ENCODE results near the gene PLK2.

The PLK2 gene

DNA sequence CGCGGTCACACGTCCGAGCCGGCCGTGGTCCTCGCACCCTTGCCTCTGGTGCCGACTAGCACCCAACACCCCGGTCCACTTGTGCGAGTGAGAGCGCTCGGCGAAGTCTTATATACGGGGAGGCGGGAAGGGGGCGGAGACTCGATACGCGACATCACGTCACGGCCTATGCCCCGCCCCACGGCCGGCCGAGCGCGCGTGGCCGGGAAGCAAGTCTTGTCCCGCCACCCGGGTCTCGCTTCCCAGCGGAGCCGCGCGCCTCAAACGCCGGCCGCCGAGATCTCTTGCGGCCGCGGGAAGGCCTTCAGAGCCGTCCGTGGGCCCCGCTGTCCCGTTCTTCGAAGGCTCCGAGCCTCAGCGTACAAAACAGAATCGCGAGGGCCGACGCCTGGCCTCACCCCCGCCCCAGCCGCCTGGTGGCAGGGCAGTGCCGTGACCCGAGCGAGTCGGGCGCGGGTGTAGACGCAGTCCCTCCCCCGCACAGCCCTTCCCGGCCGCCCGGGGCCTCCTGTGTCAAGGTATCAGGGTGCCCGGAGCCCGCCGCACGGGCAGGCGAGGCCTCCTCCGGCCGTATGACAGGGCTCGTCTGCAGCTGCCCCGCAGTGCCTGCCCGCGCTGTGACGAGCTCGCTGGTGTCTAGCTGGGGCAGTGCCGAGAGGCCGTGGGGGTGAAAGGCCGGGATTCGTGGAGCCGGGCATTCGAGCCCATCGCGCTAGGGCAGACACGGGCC lies at the start of gene PLK2:
Gene PLK2, minus strand, starts transcription at position 85 of the 730 bp plus-strand sequence. CDS start 127 bp downstream, outside the sequence.
- peak; percentile 41 for DNase-seq

DNA sequence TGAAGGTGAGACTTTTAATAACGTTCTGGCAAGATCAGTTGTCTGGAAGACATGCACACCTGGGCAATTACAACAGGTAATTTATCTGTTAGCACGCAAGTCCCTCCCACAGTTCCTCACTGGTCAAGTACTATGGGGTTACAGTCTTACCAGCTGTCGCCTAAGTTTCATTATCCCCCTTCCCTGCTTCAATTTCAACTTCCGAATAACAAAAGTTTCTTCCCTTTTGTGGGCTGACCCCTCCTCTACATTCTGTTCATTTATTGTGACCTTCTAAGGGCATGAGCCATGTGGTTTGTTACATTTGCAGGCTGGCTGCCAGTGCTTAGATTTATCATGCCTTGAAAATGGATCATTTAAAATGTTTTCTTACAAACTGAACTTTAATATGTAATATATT lies 47.8 kb upstream of the PLK2 start:
- DNase-seq, result no peak

DNA sequence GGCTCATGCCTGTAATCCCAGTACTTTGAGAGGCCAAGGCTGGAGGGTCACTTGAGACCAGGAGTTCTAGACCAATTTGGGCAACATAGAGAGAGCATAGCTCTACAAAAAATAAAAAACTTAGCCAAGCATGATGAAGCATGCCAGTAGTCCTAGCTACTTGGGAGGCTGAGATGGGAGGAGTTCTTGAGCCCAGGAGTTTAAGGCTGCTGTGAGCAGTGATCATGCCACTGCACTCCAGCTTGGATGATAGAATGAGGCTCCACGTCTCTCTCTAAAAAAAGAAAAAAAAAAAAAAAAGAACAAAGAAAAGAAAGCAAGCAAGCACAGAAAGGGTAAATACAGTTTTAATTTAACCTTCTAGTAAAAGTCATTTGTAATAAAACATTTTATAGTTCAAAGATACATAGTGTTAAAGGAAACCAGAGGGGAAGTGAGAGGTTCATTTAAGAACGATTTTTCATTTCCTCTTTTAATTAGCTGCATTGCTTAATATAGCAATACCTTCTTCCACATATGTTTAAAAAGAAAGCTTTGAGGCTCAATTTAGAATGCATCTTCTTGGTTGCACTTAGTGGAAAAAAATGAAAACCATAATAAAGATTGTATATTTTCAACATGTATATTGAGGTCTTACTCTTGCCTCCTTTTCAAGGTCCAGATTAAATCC lies 46.2 kb upstream of the PLK2 start:
- DNase-seq, result no peak

DNA sequence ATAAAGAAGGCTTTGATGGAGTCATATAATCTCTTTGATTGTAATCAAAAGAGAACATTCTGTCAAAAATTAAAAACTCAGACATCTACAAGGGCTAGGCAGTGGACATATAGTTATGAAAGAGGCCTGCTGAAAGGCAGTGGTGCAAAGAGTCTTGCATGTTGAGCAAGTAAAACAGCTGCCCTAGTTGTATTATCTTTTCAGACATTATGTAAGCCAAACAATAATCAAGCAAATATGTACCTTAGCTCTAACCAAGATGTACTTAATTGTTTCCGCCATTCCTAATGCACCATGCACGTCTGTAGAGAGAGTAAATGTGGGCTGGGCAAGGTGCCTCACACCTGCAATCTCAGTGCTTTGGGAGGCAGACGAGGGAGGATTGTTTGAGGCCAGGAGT lies 45.6 kb upstream of the PLK2 start:
- DNase-seq, result no peak

DNA sequence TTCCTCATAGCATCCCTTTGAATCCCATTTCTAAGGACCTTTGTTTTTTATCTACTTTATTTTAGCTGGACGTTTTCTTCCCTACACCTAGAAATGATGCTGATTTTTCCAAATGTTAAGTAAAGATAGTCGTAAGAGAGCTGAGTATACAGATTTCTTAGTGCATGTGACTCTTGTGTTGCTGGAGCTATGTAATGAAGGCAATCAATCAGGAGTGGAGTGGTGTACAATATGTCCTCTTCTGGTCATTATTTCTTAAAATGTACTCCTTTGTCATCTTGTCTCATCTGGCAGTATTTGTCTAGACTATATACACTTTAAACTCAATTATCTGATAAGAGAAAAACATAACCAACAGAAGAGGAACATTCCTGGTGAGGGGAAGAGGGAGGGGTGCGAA lies 44.9 kb upstream of the PLK2 start:
- DNase-seq, result no peak

DNA sequence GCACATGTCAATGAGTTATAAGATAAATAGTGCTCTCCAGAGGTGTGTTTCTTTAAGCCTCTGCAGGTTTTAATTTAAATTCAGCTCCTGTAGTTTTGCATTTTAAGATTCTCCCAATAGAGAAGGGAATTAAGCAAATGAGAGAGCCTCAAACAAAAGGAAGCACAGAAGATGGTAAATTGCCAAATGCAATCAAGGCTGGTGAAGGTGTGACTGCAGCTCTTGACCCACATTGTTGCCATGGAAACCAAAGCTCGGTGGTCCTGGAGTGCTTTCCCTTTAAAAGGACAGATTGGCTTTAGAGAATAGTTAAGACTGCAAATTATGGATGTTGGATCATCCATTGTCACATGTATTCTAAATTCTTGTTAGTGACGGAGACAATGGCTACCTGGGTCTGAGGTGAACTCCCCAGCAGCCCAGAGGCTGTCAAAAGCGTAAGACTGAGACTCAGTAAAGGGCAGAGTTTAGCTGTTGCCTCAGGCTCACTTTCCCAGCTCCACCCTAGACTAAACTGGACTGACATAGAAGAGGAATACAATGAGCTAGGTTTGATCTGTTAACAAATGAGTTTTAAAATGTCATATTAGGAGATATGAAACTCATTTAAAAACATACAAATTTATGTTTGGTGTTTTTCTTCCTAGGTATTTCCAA lies 43.6 kb upstream of the PLK2 start:
- no peak for DNase-seq

DNA sequence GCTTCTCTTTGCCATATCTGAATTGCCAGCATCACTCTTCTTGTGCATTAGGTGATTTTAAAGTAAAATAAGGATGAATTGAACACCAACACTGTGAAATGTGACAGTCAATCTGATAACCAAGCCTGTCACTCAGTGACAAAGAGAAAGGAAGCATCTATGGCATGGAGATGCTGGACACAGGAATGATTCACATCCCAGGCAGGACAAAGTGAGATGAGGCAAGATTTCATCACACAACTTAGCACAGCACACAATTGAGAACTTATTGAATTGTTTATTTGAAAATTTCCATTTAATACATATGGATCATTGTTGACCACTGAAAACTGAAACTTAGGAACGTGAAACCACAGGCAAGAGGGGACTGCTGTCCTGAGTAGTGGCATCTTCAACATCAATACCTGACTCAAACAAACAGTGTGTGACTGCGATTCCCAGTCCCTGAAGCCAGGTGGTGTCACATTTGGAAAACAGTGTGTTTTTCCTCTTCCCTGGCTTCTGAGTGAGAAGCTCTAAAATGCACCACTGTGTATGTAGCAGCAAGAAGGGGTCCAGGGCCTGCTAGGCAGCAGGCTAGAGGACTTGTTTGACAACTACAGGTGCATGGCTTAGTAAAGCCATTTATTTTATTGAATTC lies 42.0 kb upstream of the PLK2 start:
- no peak for DNase-seq

DNA sequence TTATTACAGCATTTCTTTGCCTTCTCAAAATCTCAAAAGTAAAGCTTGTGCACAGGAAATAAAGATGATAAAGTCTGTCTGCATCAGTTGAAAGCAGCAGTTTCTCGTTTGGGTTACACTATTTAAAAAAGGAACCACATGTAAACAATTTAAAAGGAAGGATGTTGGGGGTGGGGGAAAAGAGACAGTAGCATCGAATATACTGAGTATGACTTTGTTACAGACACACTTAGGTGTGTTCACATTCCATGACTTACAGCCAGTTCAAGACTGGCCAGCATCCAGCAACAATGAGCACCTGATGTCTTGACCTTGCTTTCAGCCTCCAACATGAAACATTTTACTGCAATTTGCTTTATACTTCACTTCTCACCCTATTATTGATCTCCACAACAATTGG lies 40.1 kb upstream of the PLK2 start:
- no peak for DNase-seq

DNA sequence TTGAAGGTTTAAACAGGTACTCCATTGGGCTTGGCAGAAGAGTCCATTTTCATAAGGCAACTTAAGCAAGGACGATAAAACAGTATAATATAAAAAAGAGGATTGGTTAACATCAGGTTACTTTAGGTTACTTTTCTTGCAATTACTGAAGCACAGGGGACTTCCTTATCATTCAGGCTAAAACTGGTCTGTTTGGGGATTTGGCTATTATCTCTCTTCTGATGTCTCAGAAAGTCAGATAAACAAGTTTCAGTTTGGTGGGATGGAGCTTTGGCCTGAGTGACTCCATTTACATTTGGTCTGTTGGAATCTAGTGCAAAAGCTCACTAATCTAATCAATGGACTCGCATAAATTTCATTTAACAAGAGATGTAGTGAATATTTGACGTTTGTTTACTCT lies 39.3 kb upstream of the PLK2 start:
- DNase-seq, result no peak

DNA sequence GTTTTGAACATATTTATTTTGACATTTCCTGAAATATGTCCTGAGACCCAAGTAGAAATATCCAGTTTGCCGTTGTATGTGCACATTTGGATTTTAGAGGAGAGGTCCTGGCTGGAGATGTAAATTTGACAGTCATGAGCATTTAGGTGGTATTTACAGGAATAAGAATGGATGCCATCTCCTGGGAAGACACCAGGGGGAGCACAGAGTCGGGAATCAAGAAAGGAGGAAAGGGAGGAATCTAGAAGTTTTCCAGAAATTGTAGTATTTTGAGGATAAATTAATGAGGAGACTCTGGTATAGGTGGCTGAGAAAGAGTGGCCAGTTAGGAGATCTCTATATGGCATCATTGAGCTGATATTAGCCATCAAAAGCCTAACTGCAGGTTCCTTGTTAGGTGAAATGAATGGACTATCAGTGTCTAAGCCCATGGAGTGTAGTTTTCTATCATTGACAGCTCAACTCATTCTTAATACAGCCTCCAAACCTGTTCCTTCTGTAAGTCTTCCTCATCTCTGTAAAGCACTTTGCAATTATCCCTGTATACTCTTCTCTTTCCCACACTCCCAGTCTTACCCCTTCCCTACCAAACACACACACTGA lies 38.6 kb upstream of the PLK2 start:
- DNase-seq, result peak; percentile 5

DNA sequence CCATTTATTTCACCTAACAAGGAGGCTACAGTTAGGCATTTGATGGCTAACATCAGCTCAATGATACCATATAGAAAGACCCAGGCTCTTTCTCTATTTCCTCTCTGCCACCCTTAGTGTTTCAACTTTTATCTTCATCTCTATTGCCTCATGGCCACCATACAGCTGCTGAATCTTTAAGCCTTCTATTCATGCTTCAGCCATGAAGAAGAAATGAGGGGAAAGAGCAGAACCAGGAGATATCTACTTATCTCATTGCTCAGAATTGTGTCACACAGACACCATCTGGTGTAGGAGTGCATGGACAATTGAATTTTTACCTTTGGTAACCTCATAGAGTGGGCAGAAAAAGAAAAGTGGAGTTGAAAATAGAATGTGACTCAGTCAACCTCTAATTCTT lies 38.0 kb upstream of the PLK2 start:
- DNase-seq, result no peak

DNA sequence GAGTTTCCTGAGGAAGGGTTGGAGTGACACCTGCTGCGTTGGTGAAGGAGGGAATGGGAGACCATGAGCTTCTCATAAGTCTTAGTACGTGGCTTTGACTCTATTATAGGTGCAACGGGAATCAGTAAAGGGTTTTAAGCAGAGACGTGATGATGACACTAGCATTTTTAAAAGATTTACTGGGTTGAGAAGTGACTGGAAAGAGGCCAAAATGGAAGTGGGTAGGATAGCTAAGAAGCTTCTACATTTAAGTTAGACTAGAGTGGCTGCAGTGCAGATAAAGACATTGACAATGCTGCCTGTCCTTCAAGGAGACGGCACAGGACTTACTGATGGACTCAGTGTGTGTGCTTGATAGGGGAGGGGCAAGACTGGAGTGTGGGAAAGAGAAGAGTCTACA lies 37.5 kb upstream of the PLK2 start:
- DNase-seq, result no peak

DNA sequence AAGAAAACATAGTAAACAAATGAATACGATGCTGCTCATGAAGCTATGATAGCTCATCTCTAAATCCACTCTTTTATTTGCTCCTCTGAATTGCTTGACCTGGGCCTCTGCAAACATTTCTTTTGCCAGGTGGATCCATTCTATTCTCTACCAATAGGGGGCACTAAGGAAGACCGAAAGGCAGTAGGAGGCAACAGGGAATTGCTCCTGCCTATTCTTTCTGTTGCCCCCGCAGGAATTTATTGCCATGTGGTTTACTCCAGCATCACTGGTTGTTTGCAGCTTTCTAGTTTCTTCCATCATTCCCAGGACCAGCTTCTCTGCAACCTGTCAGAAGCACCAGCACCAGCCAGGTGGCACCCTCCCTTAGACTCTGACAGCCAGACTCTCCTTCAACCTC lies 36.6 kb upstream of the PLK2 start:
- DNase-seq, result no peak

DNA sequence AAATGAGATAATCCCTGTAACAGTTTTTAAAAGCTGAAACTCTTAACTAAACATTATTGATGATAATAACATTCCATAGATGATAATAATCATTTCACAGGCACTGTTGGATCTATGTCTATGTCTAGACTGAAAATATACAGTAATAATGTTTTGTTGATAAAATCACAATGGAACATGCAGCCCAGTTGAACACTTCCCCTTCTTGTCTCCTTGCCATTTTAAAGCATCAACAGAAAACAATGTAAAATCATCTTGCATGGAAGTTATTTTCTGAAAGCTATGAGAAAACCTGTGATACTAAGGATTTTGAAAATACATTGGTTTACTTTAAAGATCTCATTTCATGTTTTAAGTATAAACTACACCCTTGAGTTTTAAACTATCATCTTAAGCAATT lies 33.3 kb upstream of the PLK2 start:
- no peak for DNase-seq

DNA sequence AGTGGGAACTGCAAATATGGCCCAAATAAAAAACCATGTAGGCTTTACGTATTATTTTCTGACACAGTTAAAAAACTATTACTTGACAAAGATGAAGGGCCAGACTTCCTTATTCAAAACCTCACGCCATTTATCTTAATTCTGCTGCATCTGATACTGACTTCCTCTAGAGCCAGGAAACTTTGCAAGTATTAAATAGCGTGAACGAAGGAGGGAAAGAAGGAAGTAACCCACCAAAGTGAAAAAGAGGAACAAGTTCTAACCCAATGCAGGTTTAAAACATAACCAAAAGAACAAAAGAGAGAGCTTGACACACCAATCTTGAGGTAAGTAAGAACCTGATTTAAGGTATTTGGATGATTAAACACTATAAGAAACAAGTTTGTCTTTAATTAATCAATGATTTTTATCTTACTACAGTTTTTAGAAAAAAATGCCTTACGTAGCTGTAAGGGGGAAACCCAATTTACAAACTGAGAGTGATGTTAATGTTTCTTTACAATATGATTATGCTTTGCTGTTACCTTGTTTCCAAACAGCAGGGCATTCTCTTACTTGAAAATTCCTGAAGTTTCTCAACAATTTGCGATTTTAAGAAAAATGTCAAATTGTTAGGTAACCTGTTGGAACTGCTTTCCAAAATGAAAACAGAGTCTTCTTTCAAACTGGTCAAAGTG lies 31.5 kb upstream of the PLK2 start, which contains the start of gene GAPT:
Gene GAPT, plus strand, starts transcription at position 220 of the 677 bp plus-strand sequence. CDS start 3,102 bp downstream, outside the sequence.
- DNase-seq, result no peak

DNA sequence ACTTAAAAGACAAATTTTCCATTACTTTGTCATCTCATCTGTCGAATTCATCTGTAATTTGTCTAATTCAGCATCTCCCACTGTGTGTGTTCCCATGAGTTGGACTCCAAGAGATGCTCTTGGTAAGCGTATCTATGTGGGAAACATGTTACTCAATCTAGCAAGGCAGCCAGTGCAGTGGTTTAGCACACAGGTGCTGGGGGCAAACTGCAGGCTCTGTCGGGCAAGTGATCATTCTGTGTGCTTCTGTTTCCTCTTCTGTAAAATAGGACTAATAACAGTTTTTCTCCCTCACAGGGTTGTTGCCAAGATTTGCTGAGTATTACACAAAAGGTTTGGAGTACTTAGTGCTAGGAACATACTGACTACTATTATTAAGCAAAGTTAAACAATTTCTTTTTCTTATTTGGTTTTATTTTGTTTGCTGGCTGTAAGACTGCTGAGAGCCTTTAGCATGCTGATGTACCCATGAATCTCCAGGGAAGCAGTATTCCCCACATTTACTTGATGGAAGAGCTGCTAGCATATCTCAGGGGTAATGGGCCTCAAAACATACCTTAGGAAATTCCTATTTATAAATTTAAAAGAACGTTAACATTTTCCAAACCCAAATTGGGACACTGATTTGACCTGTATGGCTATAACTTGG lies 30.6 kb upstream of the PLK2 start:
- no peak for DNase-seq

DNA sequence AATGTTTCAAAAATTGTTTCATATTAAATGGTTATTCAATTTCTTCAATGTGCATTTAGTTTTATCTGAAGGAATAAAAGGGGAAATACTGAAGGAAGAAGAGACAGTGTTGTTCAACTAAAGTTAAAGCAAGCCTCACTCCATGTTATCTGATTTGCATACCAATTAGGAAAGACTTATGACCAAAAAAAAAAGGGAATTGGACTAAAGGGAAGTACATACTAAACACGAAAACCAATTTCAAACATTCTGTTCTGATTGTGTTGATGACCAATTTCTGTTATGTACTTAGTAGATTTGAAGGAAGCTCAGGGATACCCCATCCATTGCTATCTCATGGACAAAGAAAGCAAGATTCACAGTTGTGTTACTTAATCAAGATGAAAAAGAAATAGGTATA lies 26.4 kb upstream of the PLK2 start:
- DNase-seq, result no peak

DNA sequence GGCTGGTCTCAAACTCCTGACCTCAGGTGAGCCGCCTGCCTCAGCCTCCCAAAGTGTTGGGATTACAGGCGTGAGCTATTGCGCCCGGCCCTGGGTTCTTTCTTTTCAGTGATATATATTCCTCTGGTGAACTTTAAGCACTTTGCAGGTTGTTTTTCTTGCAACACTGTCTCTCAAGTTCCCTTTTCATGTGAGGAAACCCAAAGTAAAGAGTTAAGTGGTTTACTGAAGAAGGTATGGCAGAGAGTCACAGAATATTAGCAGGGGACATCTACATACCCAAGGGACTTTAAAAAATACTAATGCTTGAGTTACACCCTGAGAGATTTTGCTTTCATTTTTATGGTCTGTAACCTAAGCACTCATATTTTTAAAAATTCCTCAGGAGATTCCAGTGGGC lies 24.6 kb upstream of the PLK2 start:
- DNase-seq, result no peak

DNA sequence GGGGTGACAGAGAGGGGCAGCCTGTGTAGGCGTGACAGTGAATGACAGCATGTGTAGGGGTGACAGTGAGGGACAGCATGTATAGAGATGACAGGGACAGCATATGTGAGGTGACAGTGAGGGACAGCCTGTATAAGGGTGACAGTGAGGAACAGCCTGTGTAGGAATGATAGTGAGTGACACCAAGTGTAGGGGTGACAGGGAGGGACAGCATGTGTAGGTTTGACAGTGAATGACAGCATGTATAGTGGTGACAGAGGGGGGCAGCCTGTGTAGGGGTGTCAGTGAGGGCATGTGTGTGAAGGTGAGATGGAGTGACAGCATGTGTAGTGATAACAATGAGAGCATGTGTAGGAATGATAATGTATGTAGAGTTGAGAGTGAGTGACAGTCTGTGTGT lies 22.6 kb upstream of the PLK2 start:
- DNase-seq, result no peak

DNA sequence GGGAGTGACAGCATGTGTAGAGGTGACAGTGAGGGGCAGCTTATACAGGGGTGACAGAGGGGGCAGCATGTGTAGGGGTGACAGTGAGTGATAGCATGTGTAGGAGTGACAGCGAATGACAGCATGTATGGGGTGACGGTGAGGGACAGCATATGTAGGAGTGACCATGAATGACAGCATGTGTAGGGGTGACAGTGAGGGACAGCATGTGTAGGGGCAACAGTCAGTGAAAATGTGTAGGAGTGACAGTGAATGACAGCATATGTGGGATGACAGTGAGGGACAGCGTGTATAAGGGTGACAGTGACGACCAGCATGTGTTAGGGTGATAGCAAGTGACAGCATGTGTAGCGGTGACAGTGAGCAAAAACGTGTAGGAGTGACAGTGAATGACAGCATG lies 21.9 kb upstream of the PLK2 start:
- DNase-seq, result no peak

DNA sequence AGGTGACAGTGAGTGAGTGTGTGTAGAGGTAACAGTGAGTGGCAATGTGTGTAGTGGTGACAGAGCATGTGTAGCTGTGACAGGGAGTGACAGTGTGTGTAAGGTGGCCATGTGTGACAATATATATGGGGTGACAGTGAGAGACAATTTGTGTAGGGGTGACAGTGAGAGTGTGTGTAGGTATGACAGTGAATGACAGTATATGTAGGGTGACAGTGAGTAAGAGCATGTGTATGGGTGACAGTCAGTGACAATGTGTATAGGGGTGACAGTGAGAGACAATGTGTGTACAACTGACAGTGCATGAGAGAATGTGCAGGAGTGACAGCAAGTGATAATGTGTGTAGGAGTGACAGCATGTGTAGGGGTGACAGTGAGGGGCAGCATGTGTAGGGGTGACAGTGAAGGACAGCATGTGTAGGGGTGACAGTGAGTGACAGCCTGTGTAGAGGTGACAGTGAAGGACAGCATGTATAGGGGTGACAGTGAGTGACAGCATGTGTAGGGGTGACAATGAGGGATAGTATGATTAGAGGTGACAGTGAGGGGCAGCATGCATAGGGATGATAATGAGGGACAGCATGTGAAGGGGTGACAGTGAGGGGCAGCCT lies 21.3 kb upstream of the PLK2 start:
- DNase-seq, result no peak
